Daoy (cell line): Measurements from ENCODE around the gene NOS1AP. TPM values are rescaled to one million over a fixed set of nuclear protein-coding genes. Genes with fewer than 3 reads are reported as not detected.
"Not testable (repeated sequence)": the region's sequence is repeated elsewhere in the genome, so short reads cannot be mapped to it uniquely, and the experiment has no call there.

ENCODE experiments used
- DNase-seq: peaks from one replicate; pipeline ENCODE4 v3.0.0-alpha.2; 2015; ENCODE audit warnings: low read depth
- total RNA-seq: library from RNA; depleted of rRNA; stranded (reverse); fragments of >200 nt; shearing (Covaris generic); gene quantifications from 2 replicates; pipeline ENCODE4 v1.2.3, GENCODE V29; 2014

NOS1AP gene
- total RNA-seq, 1 experiment from 2014 or later = 0.06 TPM

DNA sequence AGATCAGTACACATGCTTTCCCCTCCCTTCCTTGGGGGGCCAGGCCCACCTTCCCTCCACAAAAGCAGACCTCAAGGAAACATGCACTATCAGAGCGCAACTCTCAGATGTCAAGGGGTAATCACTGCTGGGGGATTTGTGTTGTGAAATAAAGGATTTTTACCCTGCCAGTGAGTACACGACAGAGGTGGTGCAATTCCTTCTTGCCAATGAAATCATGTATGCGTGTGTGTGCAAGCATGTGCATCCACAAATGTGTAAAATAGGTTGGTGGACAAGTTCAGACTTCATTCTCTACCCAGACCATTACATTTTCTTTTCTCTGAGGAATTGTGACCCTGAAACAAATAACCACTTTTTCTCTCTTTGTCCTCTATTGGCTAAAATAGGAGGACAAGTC is 9.8 kb upstream of the NOS1AP start:
- no peak for DNase-seq

DNA sequence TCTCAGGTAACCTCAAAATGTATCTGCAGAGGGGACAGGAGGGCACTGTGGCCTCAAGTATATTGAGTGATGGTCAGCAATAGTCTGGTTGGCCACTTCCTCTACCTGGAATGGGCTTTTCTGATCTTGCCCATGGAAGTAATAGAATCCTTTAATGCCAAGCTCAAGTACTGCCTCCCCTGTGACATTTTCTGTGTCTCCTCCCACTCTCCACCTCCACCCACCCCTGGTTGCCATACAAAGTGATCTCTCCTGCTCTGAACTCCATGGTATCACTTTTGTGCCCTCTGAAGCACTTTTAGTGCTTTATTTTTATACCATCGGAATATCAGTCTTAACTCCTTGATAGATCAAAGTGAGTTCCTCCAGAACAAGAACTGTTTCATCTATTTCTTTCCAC is 9.2 kb upstream of the NOS1AP start:
- DNase-seq = no peak

DNA sequence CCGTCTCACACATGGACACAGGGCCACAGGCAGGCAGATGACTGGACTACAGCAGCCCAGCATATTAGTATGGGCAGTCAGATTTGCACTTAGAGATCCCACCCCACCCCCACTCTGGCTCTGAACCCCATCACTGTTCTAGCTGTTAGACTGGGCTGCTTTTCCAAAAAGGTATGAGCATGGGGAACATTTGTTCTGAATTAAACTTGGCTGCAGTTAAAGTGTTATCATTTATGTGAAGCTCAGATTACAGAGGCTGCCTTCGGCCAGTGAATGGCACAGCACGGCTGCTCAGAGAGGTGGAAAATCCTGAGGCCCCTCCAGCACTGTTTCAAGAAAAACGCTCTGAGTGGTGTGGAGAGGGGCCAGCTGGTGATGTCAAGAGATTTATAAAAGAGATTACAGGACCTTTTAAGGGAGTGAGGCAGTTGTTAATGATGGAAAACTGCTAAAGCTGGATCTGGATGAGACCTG is 6.9 kb upstream of the NOS1AP start:
- peak; percentile 44 for DNase-seq

GRCh38 chr1:162065016-162065415 is 4.5 kb upstream of the NOS1AP start:
- DNase-seq = no peak

GRCh38 chr1:162066836-162067235 is 2.7 kb upstream of the NOS1AP start:
- not testable (repeated sequence) for DNase-seq

DNA sequence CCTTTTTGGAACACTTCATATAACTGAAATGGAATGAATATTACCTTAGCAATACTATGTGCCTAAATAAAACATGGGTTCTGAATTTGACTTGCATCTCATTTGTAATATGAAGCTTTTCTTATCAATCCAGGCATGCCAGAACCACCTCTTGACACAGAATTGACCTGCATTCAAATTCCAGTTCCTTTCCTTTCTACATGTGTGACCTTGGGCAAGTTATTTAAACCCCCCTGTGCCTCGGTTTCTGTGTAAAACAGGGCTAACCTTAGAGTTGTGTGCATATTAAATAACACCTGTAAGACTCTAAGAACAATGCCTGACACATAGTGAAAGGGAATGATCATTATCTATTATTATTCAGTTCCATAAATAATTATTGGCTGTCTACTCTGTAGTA is 2.0 kb upstream of the NOS1AP start:
- no peak for DNase-seq

- DNase-seq = no peak
These were observed 1.2 kb upstream of the NOS1AP start for GRCh38 chr1:162068301-162068700.

DNA sequence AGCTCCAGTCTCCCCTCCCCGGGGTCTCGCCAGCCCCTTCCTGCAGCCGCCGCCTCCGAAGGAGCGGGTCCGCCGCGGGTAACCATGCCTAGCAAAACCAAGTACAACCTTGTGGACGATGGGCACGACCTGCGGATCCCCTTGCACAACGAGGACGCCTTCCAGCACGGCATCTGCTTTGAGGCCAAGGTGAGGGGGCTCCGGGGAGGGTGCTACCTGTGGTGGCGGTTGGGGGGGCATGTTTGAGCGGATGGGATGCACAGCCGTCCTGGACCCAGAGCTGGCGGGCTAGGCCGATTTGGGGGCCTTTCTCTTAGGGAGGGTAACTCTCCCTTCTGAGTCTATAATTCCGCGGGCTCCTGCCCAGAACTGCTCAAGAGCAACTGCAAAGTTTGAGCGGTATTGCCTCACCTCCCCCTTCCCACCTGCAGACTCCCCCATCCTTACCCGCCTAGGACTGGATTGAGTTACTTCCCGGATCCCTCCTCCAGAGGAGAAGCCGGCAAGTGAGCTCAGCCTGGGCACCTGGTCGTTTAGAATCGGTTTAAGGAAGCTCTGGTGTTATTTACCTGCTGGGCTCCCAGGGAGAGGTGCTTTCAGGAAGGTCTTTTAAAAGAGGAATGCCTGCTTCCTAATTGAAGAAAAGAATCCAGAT is 730 bp downstream of the NOS1AP start:
- peak; percentile 13 for DNase-seq

GRCh38 chr1:162070825-162071224 is 1.3 kb downstream of the NOS1AP start:
- no peak for DNase-seq

- no peak for DNase-seq
These were observed 3.2 kb downstream of the NOS1AP start for GRCh38 chr1:162072740-162073139.

GRCh38 chr1:162074276-162075005 is 5.0 kb downstream of the NOS1AP start:
- peak; percentile 30 for DNase-seq

- DNase-seq = no peak
These were observed 6.4 kb downstream of the NOS1AP start for GRCh38 chr1:162075862-162076261.

GRCh38 chr1:162077648-162078299 is 8.3 kb downstream of the NOS1AP start:
- no peak for DNase-seq

DNA sequence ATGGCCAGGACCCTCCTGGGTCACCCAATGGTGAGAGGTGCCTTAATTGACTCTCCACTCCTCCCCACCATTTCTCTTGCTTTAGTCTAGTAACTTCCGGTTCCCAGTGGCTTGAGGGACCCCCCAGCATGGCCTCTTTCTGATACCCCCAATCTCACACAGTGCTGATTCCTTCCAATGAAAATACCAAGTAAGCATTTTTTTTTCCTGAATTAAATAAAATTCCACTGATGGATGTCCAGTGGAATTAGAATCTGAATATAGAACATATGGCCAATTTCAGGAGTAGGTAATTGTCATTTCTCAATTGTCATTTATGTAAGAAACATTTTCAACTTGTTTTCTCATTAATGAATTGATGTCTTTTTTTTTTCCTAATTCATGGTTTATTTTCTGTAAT is 9.5 kb downstream of the NOS1AP start:
- no peak for DNase-seq

- no peak for DNase-seq
These were observed 11.1 kb downstream of the NOS1AP start for GRCh38 chr1:162080472-162081015.

DNA sequence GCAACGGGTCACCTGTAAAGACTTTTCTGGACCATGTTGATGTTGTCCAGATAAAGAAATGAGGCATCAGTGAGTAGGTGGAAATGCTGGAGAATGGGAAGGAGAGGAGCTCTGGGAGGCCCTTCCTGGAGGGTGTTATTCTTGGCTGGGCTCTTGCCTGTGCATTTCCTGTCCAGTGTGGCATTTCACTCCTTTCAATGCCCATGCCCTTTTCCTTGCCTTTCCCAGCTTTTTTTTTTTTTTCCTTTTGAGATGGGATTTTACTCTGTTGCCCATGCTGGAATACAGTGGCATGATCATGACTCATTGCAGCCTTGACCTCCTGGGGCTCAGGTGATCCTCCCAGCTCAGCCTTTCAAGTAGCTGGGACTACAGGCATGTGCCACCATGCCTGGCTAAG is 11.8 kb downstream of the NOS1AP start:
- peak; percentile 57 for DNase-seq

GRCh38 chr1:162082080-162082479 is 12.6 kb downstream of the NOS1AP start:
- not testable (repeated sequence) for DNase-seq

DNA sequence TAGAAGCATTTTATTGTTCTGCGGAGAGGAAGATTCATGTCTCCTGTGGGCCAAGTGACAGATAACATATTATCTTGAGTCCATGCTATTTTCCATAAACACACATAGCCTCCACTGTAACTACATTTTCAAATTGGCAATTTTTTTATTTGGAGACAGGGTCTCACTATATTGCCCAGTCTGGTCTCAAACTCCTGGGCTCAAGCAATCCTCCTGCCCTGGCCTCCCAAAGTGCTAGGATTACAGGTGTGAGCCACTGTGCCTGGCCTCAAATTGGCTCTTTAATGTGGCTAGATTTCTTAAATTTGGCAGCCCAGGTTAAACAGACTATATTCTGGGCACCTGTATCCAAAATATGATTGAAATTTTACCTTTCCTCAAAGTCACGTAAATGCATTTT is 13.8 kb downstream of the NOS1AP start:
- no peak for DNase-seq

DNA sequence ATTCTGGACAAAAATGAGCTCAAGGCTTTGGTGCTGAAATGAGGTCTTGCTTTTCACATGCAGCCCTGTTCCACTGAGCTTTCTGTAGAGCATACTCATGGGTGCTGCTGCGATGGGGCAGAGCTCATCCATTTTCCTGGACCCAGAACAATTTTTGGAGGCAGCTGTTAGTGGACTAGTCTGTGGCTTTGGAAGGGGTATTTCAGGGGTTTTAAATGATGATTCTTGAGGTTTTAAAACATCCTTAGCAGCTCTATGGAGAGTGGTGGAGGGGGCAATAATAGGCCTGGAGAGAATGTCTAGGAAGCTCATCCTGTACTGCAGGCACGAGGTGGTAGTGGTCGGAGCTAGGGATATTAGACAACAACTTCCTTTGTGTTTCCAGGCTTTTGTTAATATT is 16.5 kb downstream of the NOS1AP start:
- DNase-seq = no peak

- DNase-seq = peak; percentile 30
These were observed 17.6 kb downstream of the NOS1AP start for GRCh38 chr1:162087111-162087510.

- DNase-seq = no peak
These were observed 18.1 kb downstream of the NOS1AP start for GRCh38 chr1:162087574-162087973.

GRCh38 chr1:162088281-162088969 is 18.9 kb downstream of the NOS1AP start:
- DNase-seq = no peak
